ENCODE measurements around the gene PARVB.

PARVB gene

GRCh38 chr22:44184006-44184405, 159.9 kb downstream of the PARVB start:
- ChIA-PET CTCF (interaction anchor here (0.7 kb wide), 1 partner anchor 1621 kb away, joined by 3 read pairs; no protein-coding TSS in a partner anchor), POLR2A (no interaction called here)
- no peak overlapping the region for H3K4me3 ChIP-seq (ENCODE audit: low read depth, low read length)
- no peaks in the 10 kb centered on the region for H3K9me3 ChIP-seq (ENCODE audit: control insufficient read depth, insufficient read depth, low read depth, low read length)
- H3K4me1 ChIP-seq (ENCODE audit: control insufficient read depth, insufficient read depth, low read length) = peaks cover 10% of the 10 kb centered on the region
- no peak for TF ChIP-seq ZNF169 (tag by site-specific recombination; IDR thresholded peaks at IDR 0.05)
- TF ChIP-seq OSR2 (tag by site-specific recombination; IDR thresholded peaks at IDR 0.05) = peak; percentile 28; the same call in 1 of the 2 replicates
- TF ChIP-seq INSM2 (tag by site-specific recombination; IDR thresholded peaks at IDR 0.05) = no peak
- no peak overlapping the region for H3K27ac ChIP-seq (ENCODE audit: extremely low read depth, low read depth, low read length)
- H3K36me3 ChIP-seq (ENCODE audit: control insufficient read depth in 2 of 2, insufficient read depth in 1 of 2, low read length in 2 of 2) = no peaks in the 10 kb centered on the region

GRCh38 chr22:44185237-44186120, 161.4 kb downstream of the PARVB start:
- no peaks in the 10 kb centered on the region for H3K36me3 ChIP-seq (ENCODE audit: control insufficient read depth in 2 of 2, insufficient read depth in 1 of 2, low read length in 2 of 2)
- no peak overlapping the region for H3K4me3 ChIP-seq (ENCODE audit: low read depth, low read length)
- POLR2A ChIA-PET = no interaction called here
- H3K27ac ChIP-seq (ENCODE audit: extremely low read depth, low read depth, low read length) = no peak overlapping the region
- CTCF ChIA-PET = no interaction called here
- TF ChIP-seq ZNF26 (tag by site-specific recombination; IDR thresholded peaks at IDR 0.05) (no peak), ZNF658 (tag by site-specific recombination; IDR thresholded peaks at IDR 0.05) (no peak), ZNF239 (tag by site-specific recombination; IDR thresholded peaks at IDR 0.05) (no peak), ZBTB11 (tag by site-specific recombination; conservative IDR thresholded peaks at IDR 0.05; ENCODE audit: low read depth) (no peak), ZNF248 (tag by site-specific recombination; IDR thresholded peaks at IDR 0.05) (no peak), ZNF548 (tag by site-specific recombination; IDR thresholded peaks at IDR 0.05) (no peak)
- H3K4me1 ChIP-seq (ENCODE audit: control insufficient read depth, insufficient read depth, low read length) = peaks cover 4% of the 10 kb centered on the region; the same call in 1 of the 2 replicates
- no peaks in the 10 kb centered on the region for H3K9me3 ChIP-seq (ENCODE audit: control insufficient read depth, insufficient read depth, low read depth, low read length)

- no peak for TF ChIP-seq ZNF23 (tag by site-specific recombination; IDR thresholded peaks at IDR 0.05; ENCODE audit: borderline replicate concordance)
- no peaks in the 10 kb centered on the region for H3K36me3 ChIP-seq (ENCODE audit: control insufficient read depth in 2 of 2, insufficient read depth in 1 of 2, low read length in 2 of 2)
- no peaks in the 10 kb centered on the region for H3K9me3 ChIP-seq (ENCODE audit: control insufficient read depth, insufficient read depth, low read depth, low read length)
- H3K27ac ChIP-seq (ENCODE audit: extremely low read depth, low read depth, low read length) = no peak overlapping the region
- CTCF ChIA-PET = no interaction called here
- POLR2A ChIA-PET = no interaction called here
- no peak overlapping the region for H3K4me3 ChIP-seq (ENCODE audit: low read depth, low read length)
- peaks cover 4% of the 10 kb centered on the region; the same call in 1 of the 2 replicates for H3K4me1 ChIP-seq (ENCODE audit: control insufficient read depth, insufficient read depth, low read length)
These were observed 162.0 kb downstream of the PARVB start for GRCh38 chr22:44186121-44186510.

Measured in HEK293 (cell line).